Measurements from ENCODE around the gene RUSF1.
"Not testable (repeated sequence)": the region's sequence is repeated elsewhere in the genome, so short reads cannot be mapped to it uniquely, and the experiment has no call there.

The RUSF1 gene

DNA sequence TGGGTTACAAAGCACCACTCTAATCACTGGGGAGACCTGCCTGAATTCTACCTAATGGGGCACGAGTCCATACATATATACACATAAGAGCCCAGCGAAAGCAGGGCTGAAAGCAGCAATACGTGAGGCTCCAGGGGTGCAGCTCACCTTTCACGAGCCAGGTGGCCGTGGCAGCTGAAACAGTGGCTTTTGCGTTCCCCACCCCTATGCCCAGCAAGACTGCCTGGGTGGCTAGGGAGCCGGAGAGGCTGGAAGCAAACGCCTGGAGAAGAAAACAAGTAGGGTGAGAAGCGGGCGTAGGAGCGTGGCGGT lies 618 bp downstream of the RUSF1 start:
- Mint-ChIP-seq H3K4me3 (peak overlapping the region; percentile 85), H3K4me1 (peaks cover 46% of the 10 kb centered on the region), H3K9me3 (no peaks in the 10 kb centered on the region), H3K27me3 (no peaks in the 10 kb centered on the region), H3K27ac (ENCODE audit: low read depth) (peak overlapping the region; percentile 93), H3K36me3 (ENCODE audit: insufficient read depth) (peaks cover 9% of the 10 kb centered on the region)
- no peak for DNase-seq (ENCODE audit: low spot score in 2 of 2)
- peak; percentile 38 for ATAC-seq (replicated peaks; ENCODE audit: extremely low read depth, poor library complexity, severe bottlenecking)

DNA sequence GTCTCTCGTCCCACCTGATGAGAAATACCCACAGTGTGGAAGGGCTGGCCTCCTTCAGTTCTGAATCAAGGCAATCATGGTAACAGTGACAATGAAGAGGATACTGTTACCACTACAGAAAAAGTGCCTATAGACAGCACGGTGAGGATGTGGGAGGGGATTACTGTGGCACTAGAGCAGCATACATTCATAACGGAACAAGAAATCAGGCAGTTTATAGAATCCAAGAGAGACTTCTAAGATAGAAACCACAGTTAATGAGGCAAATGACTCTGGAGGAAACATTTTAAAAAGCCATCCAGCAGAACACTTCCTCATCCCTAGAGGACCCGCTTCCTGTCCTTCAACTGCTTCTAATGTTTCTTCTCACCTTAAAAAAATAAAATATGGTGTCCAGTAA lies 2.7 kb downstream of the RUSF1 start:
- Mint-ChIP-seq H3K27me3 (no peaks in the 10 kb centered on the region), H3K36me3 (ENCODE audit: insufficient read depth) (peaks cover 11% of the 10 kb centered on the region), H3K4me1 (peaks cover 45% of the 10 kb centered on the region), H3K9me3 (no peaks in the 10 kb centered on the region), H3K27ac (ENCODE audit: low read depth) (peak overlapping the region; percentile 63), H3K4me3 (no peak overlapping the region)
- ATAC-seq (replicated peaks; ENCODE audit: extremely low read depth, poor library complexity, severe bottlenecking) (no peak), DNase-seq (ENCODE audit: low spot score in 2 of 2) (no peak)

GRCh38 chr16:31504159-31504558 lies 4.0 kb downstream of the RUSF1 start:
- Mint-ChIP-seq H3K36me3 (ENCODE audit: insufficient read depth) (peaks cover 12% of the 10 kb centered on the region), H3K27me3 (no peaks in the 10 kb centered on the region), H3K27ac (ENCODE audit: low read depth) (no peak overlapping the region), H3K4me3 (no peak overlapping the region), H3K9me3 (no peaks in the 10 kb centered on the region), H3K4me1 (peaks cover 32% of the 10 kb centered on the region)
- ATAC-seq (replicated peaks; ENCODE audit: extremely low read depth, poor library complexity, severe bottlenecking) (no peak), DNase-seq (ENCODE audit: low spot score in 2 of 2) (no peak)

DNA sequence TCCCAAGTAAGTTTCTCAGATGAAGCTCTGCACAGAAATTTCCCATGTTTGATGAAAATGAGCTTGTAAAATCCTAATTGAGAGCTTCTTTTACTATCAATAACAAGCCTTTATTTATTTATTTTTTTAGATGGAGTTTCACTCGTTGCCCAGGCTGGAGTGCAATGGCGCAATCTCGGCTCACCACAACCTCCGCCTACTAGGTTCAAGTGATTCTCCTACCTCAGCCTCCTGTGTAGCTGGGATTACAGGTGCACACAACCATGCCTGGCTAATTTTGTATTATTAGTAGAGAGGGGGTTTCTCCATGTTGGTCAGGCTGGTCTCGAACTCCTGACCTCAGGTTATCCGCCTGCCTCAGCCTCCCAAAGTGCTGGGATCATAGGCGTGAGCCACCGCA lies 4.6 kb downstream of the RUSF1 start:
- not testable (repeated sequence) for ATAC-seq (replicated peaks; ENCODE audit: extremely low read depth, poor library complexity, severe bottlenecking); H3K4me3 Mint-ChIP-seq; H3K9me3 Mint-ChIP-seq; H3K27me3 Mint-ChIP-seq; H3K27ac Mint-ChIP-seq (ENCODE audit: low read depth); DNase-seq (ENCODE audit: low spot score in 2 of 2)
- H3K36me3 Mint-ChIP-seq (ENCODE audit: insufficient read depth), result peaks cover 12% of the 10 kb centered on the region
- peaks cover 26% of the 10 kb centered on the region for H3K4me1 Mint-ChIP-seq

- H3K4me3 Mint-ChIP-seq, result no peak overlapping the region
- peaks cover 25% of the 10 kb centered on the region for H3K4me1 Mint-ChIP-seq
- no peaks in the 10 kb centered on the region for H3K9me3 Mint-ChIP-seq
- H3K27me3 Mint-ChIP-seq, result no peaks in the 10 kb centered on the region
- DNase-seq (ENCODE audit: low spot score in 2 of 2) (no peak), ATAC-seq (replicated peaks; ENCODE audit: extremely low read depth, poor library complexity, severe bottlenecking) (no peak)
- H3K36me3 Mint-ChIP-seq (ENCODE audit: insufficient read depth), result peaks cover 10% of the 10 kb centered on the region
- H3K27ac Mint-ChIP-seq (ENCODE audit: low read depth), result no peak overlapping the region
Measured at GRCh38 chr16:31502981-31503380, 5.2 kb downstream of the RUSF1 start.

DNA sequence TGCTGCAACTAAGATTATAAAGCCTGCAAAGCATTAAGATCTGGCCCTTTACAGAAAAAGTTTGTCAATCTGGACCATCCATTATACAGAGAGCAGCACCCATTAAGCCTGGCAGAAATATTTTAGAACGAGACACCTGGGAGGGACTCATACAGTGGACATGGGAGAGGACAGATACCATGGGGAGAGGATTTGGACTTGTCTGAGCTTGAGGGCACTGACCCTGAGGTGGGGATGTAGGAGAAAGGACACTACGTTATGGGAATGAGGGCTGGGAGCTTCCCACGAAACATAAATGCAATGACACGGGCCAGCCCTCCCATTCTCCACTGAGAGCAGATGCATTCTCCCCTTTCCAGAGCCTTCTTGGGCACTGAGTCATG lies 6.2 kb downstream of the RUSF1 start:
- no peaks in the 10 kb centered on the region for H3K27me3 Mint-ChIP-seq
- DNase-seq (ENCODE audit: low spot score in 2 of 2), result no peak
- no peak for ATAC-seq (replicated peaks; ENCODE audit: extremely low read depth, poor library complexity, severe bottlenecking)
- H3K4me3 Mint-ChIP-seq, result no peak overlapping the region
- H3K27ac Mint-ChIP-seq (ENCODE audit: low read depth), result no peak overlapping the region
- peaks cover 8% of the 10 kb centered on the region for H3K36me3 Mint-ChIP-seq (ENCODE audit: insufficient read depth)
- H3K9me3 Mint-ChIP-seq, result no peaks in the 10 kb centered on the region
- peaks cover 26% of the 10 kb centered on the region for H3K4me1 Mint-ChIP-seq

- Mint-ChIP-seq H3K27me3 (no peaks in the 10 kb centered on the region), H3K36me3 (ENCODE audit: insufficient read depth) (peaks cover 8% of the 10 kb centered on the region)
Measured at GRCh38 chr16:31501226-31501965, 6.8 kb downstream of the RUSF1 start.

DNA sequence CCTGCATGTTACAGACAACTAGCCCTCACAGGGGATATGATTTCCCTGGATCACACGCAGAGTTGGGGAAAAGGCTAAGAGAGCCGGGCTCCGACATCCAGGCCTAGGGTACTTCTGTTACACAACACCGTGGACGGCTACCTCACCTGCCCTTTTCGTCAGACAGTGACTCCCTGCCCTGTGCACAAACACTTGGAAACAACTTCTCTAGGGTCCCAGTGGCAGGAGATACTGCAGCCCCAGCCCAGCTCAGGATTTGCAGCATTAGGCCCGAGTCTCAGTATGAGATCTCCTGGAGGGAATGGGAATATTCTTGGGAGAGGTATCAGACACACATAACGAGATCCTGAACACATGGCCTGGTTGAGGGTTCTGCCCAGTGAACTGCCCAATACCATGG lies 8.3 kb downstream of the RUSF1 start:
- no peak for ATAC-seq (replicated peaks; ENCODE audit: extremely low read depth, poor library complexity, severe bottlenecking)
- Mint-ChIP-seq H3K27me3 (no peaks in the 10 kb centered on the region), H3K4me1 (peaks cover 15% of the 10 kb centered on the region), H3K27ac (ENCODE audit: low read depth) (no peak overlapping the region), H3K36me3 (ENCODE audit: insufficient read depth) (peaks cover 8% of the 10 kb centered on the region), H3K4me3 (no peak overlapping the region), H3K9me3 (no peaks in the 10 kb centered on the region)
- no peak for DNase-seq (ENCODE audit: low spot score in 2 of 2)

More at GRCh38 chr16:31501226-31501965, 6.8 kb downstream of the RUSF1 start:
- H3K27ac Mint-ChIP-seq (ENCODE audit: low read depth), result no peak overlapping the region
- no peaks in the 10 kb centered on the region for H3K9me3 Mint-ChIP-seq
- H3K4me1 Mint-ChIP-seq, result peaks cover 24% of the 10 kb centered on the region
- no peak overlapping the region for H3K4me3 Mint-ChIP-seq
- DNase-seq (ENCODE audit: low spot score in 2 of 2) (no peak), ATAC-seq (replicated peaks; ENCODE audit: extremely low read depth, poor library complexity, severe bottlenecking) (no peak)

DNA sequence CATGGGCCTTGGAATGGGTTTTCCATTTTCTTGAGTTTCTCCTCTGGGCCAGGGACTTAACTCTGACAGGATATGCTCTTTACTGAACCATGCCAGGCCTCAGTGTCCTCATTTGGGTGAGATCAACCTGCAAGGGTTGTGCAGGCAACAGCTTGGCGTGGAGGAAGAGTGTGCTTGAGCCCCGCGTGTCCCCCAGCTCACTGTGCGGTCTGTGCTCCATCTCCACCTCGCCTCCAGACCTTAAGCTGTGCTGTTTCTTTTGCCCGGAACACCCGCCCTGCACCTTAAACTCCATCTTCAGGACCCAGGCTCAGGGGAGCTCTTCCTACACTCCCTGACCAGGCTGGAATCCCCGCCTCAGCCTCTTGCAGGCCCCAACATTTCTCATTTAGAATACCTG lies 9.7 kb downstream of the RUSF1 start:
- Mint-ChIP-seq H3K27ac (ENCODE audit: low read depth) (no peak overlapping the region), H3K27me3 (no peaks in the 10 kb centered on the region), H3K4me3 (no peak overlapping the region), H3K36me3 (ENCODE audit: insufficient read depth) (peaks cover 10% of the 10 kb centered on the region), H3K9me3 (no peaks in the 10 kb centered on the region), H3K4me1 (peaks cover 15% of the 10 kb centered on the region)
- no peak for ATAC-seq (replicated peaks; ENCODE audit: extremely low read depth, poor library complexity, severe bottlenecking)
- no peak for DNase-seq (ENCODE audit: low spot score in 2 of 2)

DNA sequence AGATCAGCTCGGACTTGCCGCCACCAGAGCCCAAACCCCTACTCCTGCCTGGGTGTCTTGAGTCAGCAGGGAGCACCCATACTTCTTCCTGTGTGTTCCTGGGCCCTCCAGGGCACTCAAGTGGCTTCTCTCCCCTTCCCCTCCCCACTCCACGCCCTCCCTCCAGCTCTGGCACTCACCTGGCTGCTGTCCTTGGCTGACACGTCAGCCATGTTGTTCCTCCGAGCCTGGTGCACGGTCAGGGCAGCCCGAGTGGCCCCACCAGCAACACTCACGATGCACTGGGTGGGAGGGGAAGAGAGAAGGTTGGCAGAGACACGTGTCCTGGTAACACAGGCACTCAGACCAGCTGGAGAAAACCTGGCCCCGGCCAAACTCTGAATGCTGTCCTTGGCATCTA lies 11.5 kb downstream of the RUSF1 start:
- Mint-ChIP-seq H3K36me3 (ENCODE audit: insufficient read depth) (peaks cover 13% of the 10 kb centered on the region), H3K27ac (ENCODE audit: low read depth) (no peak overlapping the region), H3K9me3 (no peaks in the 10 kb centered on the region), H3K27me3 (no peaks in the 10 kb centered on the region), H3K4me1 (peaks cover 9% of the 10 kb centered on the region), H3K4me3 (no peak overlapping the region)
- no peak for ATAC-seq (replicated peaks; ENCODE audit: extremely low read depth, poor library complexity, severe bottlenecking)
- DNase-seq (ENCODE audit: low spot score in 2 of 2), result no peak

- H3K27me3 Mint-ChIP-seq, result no peaks in the 10 kb centered on the region
- peaks cover 7% of the 10 kb centered on the region for H3K36me3 Mint-ChIP-seq (ENCODE audit: insufficient read depth)
- DNase-seq (ENCODE audit: low spot score in 2 of 2) (no peak), ATAC-seq (replicated peaks; ENCODE audit: extremely low read depth, poor library complexity, severe bottlenecking) (no peak)
- H3K27ac Mint-ChIP-seq (ENCODE audit: low read depth), result no peak overlapping the region
- H3K9me3 Mint-ChIP-seq, result no peaks in the 10 kb centered on the region
- H3K4me3 Mint-ChIP-seq, result no peak overlapping the region
- peaks cover 9% of the 10 kb centered on the region for H3K4me1 Mint-ChIP-seq
Measured at GRCh38 chr16:31493506-31494125, 14.6 kb downstream of the RUSF1 start.

DNA sequence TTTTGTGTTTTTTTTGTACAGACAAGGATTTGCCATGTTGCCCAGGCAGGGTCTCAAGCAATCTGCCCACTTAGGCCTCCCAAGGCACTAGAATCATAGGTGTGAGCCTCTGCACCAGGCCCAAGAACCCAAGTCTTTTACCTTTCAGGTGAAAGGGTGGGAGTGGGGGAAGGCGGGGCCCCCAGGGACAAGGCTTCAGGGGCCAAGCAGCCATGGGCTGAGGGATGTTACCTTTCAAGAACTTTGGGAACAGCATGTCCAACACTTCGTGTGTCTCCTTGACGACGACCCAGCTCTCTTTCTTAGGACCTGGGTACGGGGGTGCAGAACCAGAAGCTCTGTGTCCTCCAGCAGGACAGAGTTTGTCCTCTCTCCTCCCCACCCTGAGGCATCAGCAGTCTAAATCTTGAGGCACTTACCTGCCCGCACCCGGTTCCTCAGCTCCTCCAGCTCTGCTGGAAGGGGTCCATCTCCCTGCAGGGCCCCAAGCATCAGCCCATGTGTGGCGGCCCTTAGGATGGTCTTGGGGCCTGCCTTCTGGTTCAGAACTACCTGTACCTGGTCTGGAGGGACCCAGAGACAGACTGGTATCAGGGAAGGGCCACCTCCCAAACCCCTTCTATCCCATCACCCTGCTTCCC lies 16.3 kb downstream of the RUSF1 start:
- no peak overlapping the region for H3K4me3 Mint-ChIP-seq
- no peaks in the 10 kb centered on the region for H3K27me3 Mint-ChIP-seq
- no peak for DNase-seq (ENCODE audit: low spot score in 2 of 2)
- H3K36me3 Mint-ChIP-seq (ENCODE audit: insufficient read depth), result peaks cover 7% of the 10 kb centered on the region
- no peak overlapping the region for H3K27ac Mint-ChIP-seq (ENCODE audit: low read depth)
- no peaks in the 10 kb centered on the region for H3K9me3 Mint-ChIP-seq
- ATAC-seq (replicated peaks; ENCODE audit: extremely low read depth, poor library complexity, severe bottlenecking), result no peak
- H3K4me1 Mint-ChIP-seq, result peaks cover 5% of the 10 kb centered on the region

Data from central memory CD8-positive, alpha-beta T cell (primary cell).